Liver (tissue), 9 donors: ENCODE data around the gene ADAMTS2. TPM values are rescaled to one million over a fixed set of nuclear protein-coding genes. Genes with fewer than 3 reads are reported as not detected.

Experiments
- DNase-seq: peaks from one replicate; pipeline ENCODE4 v3.0.0-alpha.2; 2017; ENCODE audit warnings: low spot score
- H3K27ac ChIP-seq, 2 donors: one replicate each; pipeline ENCODE4 v1.7.0; 2013; ENCODE audit warnings: inconsistent platforms in 2 of 2, low read length in 2 of 2, control low read depth in 1 of 2, low read depth in 1 of 2, mild to moderate bottlenecking in 1 of 2
- H3K27me3 ChIP-seq, 4 donors: one replicate each; pipeline versions ENCODE4 v1.6.1 to v1.7.0; 2013; ENCODE audit warnings: low read length in 3 of 4, inconsistent platforms in 1 of 4, mild to moderate bottlenecking in 1 of 4, moderate library complexity in 1 of 4; ENCODE audit not compliant: control insufficient read depth in 4 of 4, insufficient read depth in 4 of 4
- H3K36me3 ChIP-seq, 4 donors: one replicate each; pipeline versions ENCODE4 v1.6.1 to v1.7.0; 2013; ENCODE audit warnings: low read length in 3 of 4, mild to moderate bottlenecking in 3 of 4, low read depth in 1 of 4, moderate library complexity in 1 of 4; ENCODE audit not compliant: control insufficient read depth in 4 of 4, insufficient read depth in 3 of 4
- H3K4me1 ChIP-seq, 4 donors: one replicate each; pipeline versions ENCODE4 v1.6.1 to v1.7.0; 2013; ENCODE audit warnings: low read length in 3 of 4, mild to moderate bottlenecking in 3 of 4, moderate library complexity in 1 of 4; ENCODE audit not compliant: control insufficient read depth in 4 of 4, insufficient read depth in 4 of 4
- H3K4me3 ChIP-seq, 3 donors: one replicate each; pipeline versions ENCODE4 v1.6.1 to v1.7.0; 2013; ENCODE audit warnings: low read length in 3 of 3, control low read depth in 1 of 3, low read depth in 1 of 3, mild to moderate bottlenecking in 1 of 3
- H3K9ac ChIP-seq, 2 donors: one replicate each; pipeline ENCODE4 v1.7.0; 2013; ENCODE audit warnings: low read length in 2 of 2, mild to moderate bottlenecking in 2 of 2, moderate library complexity in 2 of 2, control low read depth in 1 of 2, low read depth in 1 of 2
- H3K9me3 ChIP-seq, 4 donors: one replicate each; pipeline versions ENCODE4 v1.6.1 to v1.7.0; 2013; ENCODE audit warnings: low read length in 3 of 4; ENCODE audit not compliant: control insufficient read depth in 4 of 4
- ATF3 ChIP-seq: IDR thresholded peaks from 2 replicates; pipeline ENCODE4 v1.6.1; 2016; ENCODE audit warnings: antibody characterized with exemption
- CTCF ChIP-seq: fragments of 150-350 bp; IDR thresholded peaks from 2 replicates; pipeline ENCODE4 v1.5.1; 2017; ENCODE audit warnings: improper control_type of control experiment, low read depth, low read length; ENCODE audit not compliant: missing input control
- EGR1 ChIP-seq, 2 donors: IDR thresholded peaks; 2 replicates each; pipeline ENCODE4 v1.6.1; 2016 to 2018; ENCODE audit warnings: antibody characterized with exemption in 2 of 2, low read depth in 2 of 2
- FOXA1 ChIP-seq: IDR thresholded peaks from 2 replicates; pipeline ENCODE4 v1.6.1; 2016; ENCODE audit warnings: antibody characterized with exemption
- FOXA2 ChIP-seq: IDR thresholded peaks from 2 replicates; pipeline ENCODE4 v1.6.1; 2016; ENCODE audit warnings: antibody characterized with exemption
- GABPA ChIP-seq, 2 donors: IDR thresholded peaks in 1 of 2; conservative IDR thresholded peaks in 1 of 2; 2 replicates each; pipeline ENCODE4 v1.6.1; 2016; ENCODE audit warnings: antibody characterized with exemption in 2 of 2, mild to moderate bottlenecking in 1 of 2, moderate library complexity in 1 of 2
- HNF4A ChIP-seq, 2 donors: conservative IDR thresholded peaks; 2 replicates each; pipeline ENCODE4 v1.6.1; 2016; ENCODE audit warnings: antibody characterized with exemption in 2 of 2, mild to moderate bottlenecking in 2 of 2
- HNF4G ChIP-seq: IDR thresholded peaks from 2 replicates; pipeline ENCODE4 v1.6.1; 2016; ENCODE audit warnings: antibody characterized with exemption
- JUND ChIP-seq, 2 donors: IDR thresholded peaks; 2 replicates each; pipeline ENCODE4 v1.6.1; 2016; ENCODE audit warnings: antibody characterized with exemption in 2 of 2
- MAX ChIP-seq: IDR thresholded peaks from 2 replicates; pipeline ENCODE4 v1.6.1; 2016; ENCODE audit warnings: antibody characterized with exemption
- NR2F2 ChIP-seq: IDR thresholded peaks from 2 replicates; pipeline ENCODE4 v1.6.1; 2016; ENCODE audit warnings: antibody characterized with exemption
- RAD21 ChIP-seq, 2 donors: IDR thresholded peaks; 2 replicates each; pipeline ENCODE4 v1.6.1; 2016; ENCODE audit warnings: antibody characterized with exemption in 2 of 2, mild to moderate bottlenecking in 2 of 2
- RXRA ChIP-seq, 2 donors: IDR thresholded peaks; 2 replicates each; pipeline ENCODE4 v1.6.1; 2017 to 2018; ENCODE audit warnings: antibody characterized with exemption in 2 of 2, mild to moderate bottlenecking in 1 of 2
- SP1 ChIP-seq: IDR thresholded peaks from 2 replicates; pipeline ENCODE4 v1.6.1; 2018; ENCODE audit warnings: antibody characterized with exemption, mild to moderate bottlenecking
- TAF1 ChIP-seq: conservative IDR thresholded peaks from 2 replicates; pipeline ENCODE4 v1.6.1; 2016; ENCODE audit warnings: antibody characterized with exemption, mild to moderate bottlenecking
- YY1 ChIP-seq: IDR thresholded peaks from 2 replicates; pipeline ENCODE4 v1.6.1; 2016; ENCODE audit warnings: antibody characterized with exemption, mild to moderate bottlenecking
- ZBTB33 ChIP-seq: IDR thresholded peaks from 2 replicates; pipeline ENCODE4 v1.6.1; 2016; ENCODE audit warnings: antibody characterized with exemption
- WGBS: extraction: QIAGEN DNeasy Blood & Tissue Kit; methylation state at CpG from one replicate; pipeline ENCODE4 v1.1.7; 2013; 5-methylcytosine and 5-hydroxymethylcytosine counted together
- polyA plus RNA-seq, 2 donors: library from polyadenylated mRNA; stranded (reverse) in 1 of 2; unstranded in 1 of 2; fragments of 200-250 nt in 1 of 2; fragments of >200 nt in 1 of 2; fragmentation: Nextera tagmentation in 1 of 2; extraction: Ambion mirVana in 1 of 2; gene quantifications; one replicate each; pipeline versions ENCODE4 v1.2.1 to v1.2.3, GENCODE V29; 2013 to 2015
- total RNA-seq, 2 donors: library from RNA; depleted of rRNA; stranded (reverse); fragments of >200 nt; gene quantifications; one replicate each; pipeline ENCODE4 v1.2.3, GENCODE V29; 2014
- TF ChIP-seq, protein P1 (sequence below): IDR thresholded peaks from 2 replicates; pipeline ENCODE4 v1.6.1; 2016; ENCODE audit warnings: antibody characterized with exemption, mild to moderate bottlenecking
- donor health status: healthy.
- donor health status: healthy.
- donor health status: healthy.
- donor health status: healthy.
- donor health status: healthy.

ADAMTS2 gene
- total and polyA plus RNA-seq, 4 donors = 2.7 to 24.3 (median 12.0) TPM

GRCh38 chr5:179166886-179167841, 178.1 kb downstream of the ADAMTS2 start (continued):
- no peak for TF ChIP-seq ZBTB33
- TF ChIP-seq RXRA (IDR thresholded peaks at IDR 0.05) = no peak

DNA sequence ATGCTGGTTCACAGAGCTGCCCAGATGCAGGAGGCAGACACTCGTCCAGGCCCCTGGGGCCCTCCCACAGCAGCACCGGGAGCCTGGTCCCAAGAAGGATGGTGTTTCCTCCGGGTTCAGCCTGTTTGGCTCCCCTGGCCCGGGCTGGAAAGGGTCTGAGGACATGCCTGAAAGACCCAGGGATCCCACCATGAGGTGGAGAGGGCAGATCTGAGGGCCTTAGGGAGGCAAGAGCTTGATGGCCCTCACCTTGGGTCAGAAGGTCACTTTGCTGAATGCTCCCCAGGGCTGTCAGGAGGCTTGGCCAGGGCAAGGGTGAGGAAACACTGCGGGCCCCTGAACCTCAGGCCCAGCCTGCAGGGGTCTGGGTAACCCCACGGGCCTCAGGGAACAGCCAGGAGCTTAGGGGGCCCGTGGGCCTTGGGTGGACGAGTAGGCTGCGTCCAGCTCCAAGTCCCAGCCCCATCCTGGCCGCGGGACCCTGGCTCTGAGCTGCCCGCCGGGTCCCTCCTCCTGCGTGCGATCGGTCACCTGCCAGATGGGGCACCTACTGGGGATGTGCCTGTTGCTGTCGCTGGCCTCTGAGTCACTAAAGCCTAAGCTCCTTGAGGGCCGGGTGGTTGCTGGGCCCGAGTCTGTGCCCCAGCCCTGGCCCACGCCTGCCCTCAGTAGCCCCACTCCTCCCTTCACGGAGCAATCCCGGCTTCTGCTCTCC, 178.9 kb downstream of the ADAMTS2 start:
- Histone ChIP-seq H3K9me3 (peaks cover 0 to 2% (median under 1%) of the 10 kb centered on the region in 4 donors), H3K36me3 (no peaks in the 10 kb centered on the region), H3K4me3 (no peak overlapping the region), H3K9ac (no peak overlapping the region), H3K27ac (no peak overlapping the region), H3K4me1 (peaks cover 0 to 9% (median 5%) of the 10 kb centered on the region in 4 donors), H3K27me3 (no peaks in the 10 kb centered on the region)
- TF ChIP-seq NR2F2 (no peak), RXRA (IDR thresholded peaks at IDR 0.05) (no peak), JUND (IDR thresholded peaks at IDR 0.05) (no peak), FOXA2 (no peak), EGR1 (IDR thresholded peaks at IDR 0.05; ENCODE audit: low read depth in 2 of 2) (no peak), HNF4G (no peak), GABPA (IDR thresholded peaks at IDR 0.05 in 1 of 2, conservative IDR thresholded peaks at IDR 0.05 in 1 of 2) (no peak), MAX (no peak), RAD21 (IDR thresholded peaks at IDR 0.05) (no peak), SP1 (no peak), YY1 (no peak), CTCF (no peak), HNF4A (conservative IDR thresholded peaks at IDR 0.05) (no peak), ATF3 (no peak), ZBTB33 (no peak), TAF1 (no peak), FOXA1 (no peak)
- TF ChIP-seq, protein P1, sequence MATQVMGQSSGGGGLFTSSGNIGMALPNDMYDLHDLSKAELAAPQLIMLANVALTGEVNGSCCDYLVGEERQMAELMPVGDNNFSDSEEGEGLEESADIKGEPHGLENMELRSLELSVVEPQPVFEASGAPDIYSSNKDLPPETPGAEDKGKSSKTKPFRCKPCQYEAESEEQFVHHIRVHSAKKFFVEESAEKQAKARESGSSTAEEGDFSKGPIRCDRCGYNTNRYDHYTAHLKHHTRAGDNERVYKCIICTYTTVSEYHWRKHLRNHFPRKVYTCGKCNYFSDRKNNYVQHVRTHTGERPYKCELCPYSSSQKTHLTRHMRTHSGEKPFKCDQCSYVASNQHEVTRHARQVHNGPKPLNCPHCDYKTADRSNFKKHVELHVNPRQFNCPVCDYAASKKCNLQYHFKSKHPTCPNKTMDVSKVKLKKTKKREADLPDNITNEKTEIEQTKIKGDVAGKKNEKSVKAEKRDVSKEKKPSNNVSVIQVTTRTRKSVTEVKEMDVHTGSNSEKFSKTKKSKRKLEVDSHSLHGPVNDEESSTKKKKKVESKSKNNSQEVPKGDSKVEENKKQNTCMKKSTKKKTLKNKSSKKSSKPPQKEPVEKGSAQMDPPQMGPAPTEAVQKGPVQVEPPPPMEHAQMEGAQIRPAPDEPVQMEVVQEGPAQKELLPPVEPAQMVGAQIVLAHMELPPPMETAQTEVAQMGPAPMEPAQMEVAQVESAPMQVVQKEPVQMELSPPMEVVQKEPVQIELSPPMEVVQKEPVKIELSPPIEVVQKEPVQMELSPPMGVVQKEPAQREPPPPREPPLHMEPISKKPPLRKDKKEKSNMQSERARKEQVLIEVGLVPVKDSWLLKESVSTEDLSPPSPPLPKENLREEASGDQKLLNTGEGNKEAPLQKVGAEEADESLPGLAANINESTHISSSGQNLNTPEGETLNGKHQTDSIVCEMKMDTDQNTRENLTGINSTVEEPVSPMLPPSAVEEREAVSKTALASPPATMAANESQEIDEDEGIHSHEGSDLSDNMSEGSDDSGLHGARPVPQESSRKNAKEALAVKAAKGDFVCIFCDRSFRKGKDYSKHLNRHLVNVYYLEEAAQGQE = no peak
- DNase-seq = no peak
- 86% methylated on average over 22 of the region's 22 CpGs for WGBS
